ENCODE results near the gene TMOD2.

TMOD2 gene

DNA sequence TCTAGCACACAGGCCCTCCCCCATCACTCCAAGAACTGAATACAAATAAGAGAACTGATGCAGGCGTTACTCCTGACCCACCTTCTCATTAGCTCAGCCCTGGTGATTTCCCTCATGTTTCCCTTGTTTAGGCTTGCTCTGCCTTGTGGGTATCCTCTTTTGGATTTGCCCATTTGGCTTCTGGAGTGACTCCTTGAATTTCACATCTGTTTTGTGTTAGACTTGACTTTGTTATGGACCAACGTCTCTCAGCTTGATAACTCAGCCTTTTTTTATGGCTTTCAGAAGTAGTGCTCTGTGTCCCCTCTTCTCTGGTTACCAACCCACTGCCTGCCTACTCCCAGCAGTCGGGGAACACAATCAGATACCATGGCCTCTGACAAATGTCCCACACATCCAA is 66.8 kb downstream of the TMOD2 start:
- no peak for DNase-seq (ENCODE audit: low read depth, low spot score)

DNA sequence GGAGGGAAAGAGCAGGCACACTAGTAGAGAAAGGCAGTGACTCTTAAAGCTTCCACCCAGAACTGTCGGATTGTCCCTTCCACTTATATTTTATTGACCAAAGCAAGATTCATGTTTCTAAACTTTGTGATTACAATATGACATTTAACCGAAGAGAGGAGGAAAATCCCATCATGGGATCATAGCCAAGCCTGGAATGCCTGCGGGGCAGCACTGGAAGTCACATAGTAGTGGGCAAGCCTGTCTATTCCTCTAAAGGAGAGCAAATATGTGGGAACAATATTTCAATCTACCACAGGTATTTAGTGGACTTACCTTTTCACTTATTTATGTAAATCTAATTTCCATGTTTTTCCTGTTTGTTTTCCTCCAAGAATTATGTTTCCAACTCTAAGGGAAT is 74.3 kb downstream of the TMOD2 start:
- no peak for DNase-seq (ENCODE audit: low read depth, low spot score)

DNA sequence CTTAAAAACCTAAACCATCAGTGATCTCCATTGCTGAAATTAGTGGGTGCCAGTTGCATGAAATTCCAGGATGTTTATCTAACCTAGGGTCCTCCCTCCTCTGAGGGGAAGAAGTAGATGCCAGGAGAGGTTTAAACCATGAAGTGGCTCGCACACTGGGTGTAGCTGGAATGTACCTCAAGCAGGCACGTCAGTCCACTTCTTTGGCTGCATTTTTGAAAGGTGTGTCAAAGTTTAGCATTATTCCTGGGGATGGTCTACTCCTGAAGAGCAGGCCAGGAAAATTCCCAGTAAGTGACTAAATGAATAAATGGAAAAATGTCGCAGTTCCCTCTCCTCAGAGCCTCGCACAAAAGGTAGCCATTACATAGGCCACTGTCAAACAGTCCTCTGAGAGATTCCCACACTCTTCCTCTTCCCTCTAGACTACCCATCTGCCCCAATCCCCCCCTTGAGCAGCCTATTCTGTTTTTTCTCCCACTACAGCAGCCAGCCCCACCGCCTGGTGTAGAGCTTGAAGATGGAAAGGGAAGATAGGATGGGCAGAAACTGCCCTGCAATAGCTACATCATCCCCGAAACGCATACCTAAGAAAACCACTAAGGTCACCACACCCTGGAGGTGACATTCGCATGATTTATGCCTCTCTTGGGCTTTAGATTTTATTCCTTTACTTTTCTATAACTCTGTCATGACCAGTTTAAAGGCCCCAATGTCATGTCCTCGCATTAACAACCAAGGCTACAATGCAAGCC is 77.4 kb downstream of the TMOD2 start:
- peak; percentile 73 for DNase-seq (ENCODE audit: low read depth, low spot score)

DNA sequence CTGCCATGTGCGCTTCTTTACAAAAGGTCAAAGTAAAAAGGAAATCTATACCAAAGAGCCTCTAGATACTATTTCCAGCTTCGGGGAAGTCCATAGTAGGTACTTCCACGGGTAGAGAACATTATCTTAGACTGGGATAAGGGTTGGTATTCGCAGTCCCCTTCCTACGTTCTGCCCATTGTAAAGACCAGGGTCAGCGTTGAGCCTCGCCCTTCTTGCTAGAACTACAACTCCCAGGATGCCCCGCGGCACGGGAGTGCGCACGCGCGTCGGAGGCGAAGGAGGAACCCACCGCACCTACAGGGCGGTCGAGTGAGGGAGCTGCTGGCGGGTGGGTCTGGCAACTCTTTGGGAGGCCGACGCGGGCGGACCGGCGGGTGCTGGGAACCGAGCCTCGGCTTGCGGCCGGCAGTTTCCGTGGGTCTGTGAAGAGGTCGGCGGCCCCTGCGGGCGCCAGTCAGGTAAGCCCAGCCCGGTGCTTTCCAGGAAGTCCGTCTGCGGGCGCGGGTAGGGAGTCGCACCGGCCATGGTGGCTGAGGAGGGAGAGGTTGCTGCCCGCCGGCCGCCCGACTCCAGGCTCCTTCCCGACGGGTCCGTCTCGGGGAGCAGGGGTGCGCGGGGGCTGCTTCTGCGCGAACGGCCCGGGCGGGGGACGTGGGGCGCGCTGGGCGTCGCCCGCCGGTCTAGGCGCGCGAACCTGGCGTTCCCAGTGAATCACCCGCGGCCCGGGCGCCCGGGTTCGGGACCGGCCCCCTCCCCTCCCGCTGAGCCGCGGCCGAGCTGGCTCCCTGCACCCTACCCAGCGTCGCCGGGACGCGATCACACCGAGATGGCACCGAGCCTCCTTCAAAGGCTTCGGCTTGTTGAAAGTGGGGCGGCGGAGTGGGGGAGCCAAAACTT is 78.2 kb downstream of the TMOD2 start, which contains the start of gene TMOD3:
Gene TMOD3 (plus strand): TSS at position 278 of the 900 bp plus-strand sequence. CDS start 33,232 bp downstream, outside the sequence.
- DNase-seq (ENCODE audit: low read depth, low spot score), result peak; percentile 97

DNA sequence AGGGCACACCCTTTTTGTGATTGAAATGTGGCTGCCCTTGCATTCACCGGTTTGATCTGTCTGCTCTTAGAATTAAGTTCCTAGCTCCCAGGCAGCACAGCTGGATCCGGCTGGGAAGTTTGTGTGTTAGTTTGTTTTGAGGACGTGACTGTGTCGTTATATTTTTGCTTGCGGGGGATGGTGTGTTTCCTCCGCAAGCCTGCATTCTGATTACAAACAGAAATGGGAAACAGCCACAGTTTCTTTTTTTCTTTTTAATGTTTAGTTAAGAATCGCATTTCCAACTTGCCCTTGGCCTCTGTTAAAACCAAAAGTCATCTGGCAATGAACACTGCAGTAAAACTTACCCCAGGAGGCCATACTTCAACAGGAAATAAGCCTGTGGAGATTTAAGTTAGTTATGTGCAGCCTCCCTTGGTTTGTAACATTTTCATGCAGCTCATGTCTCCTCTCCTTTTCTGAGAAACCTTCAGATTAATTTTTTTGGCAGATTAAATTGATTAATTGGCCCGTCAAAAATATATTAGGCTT is 78.9 kb downstream of the TMOD2 start:
- no peak for DNase-seq (ENCODE audit: low read depth, low spot score)

DNA sequence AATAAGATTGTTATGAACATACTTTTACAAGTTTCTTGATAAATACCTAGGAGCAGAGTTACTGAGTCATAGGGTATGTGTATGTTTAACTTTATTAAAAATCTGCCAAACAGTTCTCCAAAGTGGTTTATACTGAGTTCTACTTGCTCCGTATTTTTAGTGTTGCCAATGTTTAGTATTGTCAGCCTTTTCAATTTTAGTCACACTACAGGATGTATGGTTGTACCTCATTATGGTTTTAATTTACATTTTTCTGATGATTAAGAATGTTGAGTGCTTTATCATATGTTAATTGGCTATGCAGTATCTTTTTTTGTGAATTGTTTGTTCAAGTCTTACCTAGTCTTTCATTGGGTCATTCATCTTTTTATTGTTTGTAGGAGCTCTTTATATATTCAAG is 82.4 kb downstream of the TMOD2 start:
- no peak for DNase-seq (ENCODE audit: low read depth, low spot score)

DNA sequence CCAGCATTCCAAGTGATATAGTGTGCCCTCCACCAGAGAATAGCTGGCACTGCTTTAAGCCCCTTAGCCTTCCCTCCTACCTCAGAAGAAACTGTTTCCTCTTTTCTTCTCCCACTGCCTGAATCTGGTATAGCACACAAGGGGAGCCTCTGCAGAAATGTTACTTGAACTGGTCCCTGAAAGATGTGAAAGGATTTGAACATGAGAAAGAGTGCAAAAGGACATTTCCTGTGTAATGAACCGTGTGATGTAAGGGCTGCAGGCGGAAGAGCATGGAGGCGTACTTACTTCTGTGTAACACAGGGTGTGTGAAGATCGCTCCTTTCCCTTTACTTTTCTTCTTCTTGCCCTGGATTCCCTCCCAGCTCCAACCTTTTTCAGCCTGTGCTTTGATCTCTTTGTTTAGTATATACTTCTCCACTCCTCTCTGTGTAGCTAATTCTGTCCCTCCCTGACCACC is 86.4 kb downstream of the TMOD2 start:
- peak; percentile 32 for DNase-seq (ENCODE audit: low read depth, low spot score)

DNA sequence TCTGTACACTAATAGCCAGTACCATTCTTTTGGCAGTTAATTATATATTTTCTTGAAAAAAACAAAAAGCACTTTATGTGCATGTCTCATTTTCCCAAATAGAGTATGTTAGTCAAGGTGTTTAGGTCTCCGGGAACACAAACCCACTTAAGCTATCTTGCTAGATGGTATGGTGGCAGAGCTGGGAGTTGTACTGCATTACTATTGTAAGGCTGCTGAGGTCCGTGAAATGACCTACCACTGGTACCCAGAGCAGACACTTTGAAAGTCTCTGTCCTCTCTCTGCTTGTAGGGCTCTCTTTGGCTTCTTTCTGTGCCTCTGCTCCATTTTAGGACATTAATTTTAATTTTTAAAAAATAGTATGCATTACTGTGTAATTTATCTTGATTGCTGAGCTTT is 86.9 kb downstream of the TMOD2 start:
- DNase-seq (ENCODE audit: low read depth, low spot score), result no peak

DNA sequence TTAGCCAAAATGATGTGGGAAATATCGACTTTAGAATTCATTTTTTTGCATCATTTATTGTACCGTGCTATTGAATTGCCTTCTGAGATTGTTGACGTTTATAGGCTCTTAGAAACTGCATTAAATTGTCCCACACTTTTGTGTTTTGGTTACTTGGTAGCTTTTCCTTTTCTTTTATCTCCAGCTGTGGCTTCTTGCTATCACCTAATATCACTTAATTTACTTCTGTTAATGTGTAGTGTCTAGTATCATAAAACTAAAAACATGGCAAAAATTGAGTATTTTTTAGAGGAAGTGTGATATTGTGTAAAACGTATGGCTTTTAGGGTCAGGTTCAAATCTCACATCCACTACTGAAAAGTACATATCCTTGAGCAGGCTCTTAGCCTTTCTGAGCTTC is 89.3 kb downstream of the TMOD2 start:
- no peak for DNase-seq (ENCODE audit: low read depth, low spot score)

DNA sequence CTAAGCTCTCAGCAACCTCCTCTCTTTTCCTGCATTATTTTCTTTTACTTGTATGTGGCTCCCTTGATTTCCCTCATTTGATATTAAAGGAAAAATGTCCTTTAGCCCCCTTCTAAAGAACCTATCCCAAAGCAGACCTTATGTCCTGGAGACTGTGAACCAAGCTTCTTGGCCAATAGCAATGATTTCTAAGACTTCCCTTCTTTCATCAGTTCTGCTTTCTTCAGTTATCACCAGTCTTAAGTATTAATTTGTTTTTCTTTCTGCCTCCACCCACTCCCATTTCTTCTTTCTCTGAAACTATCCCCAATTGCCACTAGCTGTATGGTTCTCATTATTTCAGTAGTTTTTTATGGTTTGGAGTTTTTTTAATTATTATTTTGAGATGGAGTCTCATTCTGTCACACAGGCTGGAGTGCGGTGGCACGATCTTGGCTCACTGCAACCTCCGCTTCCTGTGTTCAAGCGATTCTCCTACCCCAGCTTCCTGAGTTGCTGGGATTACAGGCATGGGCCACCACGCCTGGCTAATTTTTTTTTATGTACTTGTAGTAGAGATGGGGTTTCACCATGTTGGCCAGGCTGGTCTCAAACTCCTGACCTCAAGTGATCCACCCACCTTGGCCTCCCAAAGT is 90.1 kb downstream of the TMOD2 start:
- DNase-seq (ENCODE audit: low read depth, low spot score), result no peak

DNA sequence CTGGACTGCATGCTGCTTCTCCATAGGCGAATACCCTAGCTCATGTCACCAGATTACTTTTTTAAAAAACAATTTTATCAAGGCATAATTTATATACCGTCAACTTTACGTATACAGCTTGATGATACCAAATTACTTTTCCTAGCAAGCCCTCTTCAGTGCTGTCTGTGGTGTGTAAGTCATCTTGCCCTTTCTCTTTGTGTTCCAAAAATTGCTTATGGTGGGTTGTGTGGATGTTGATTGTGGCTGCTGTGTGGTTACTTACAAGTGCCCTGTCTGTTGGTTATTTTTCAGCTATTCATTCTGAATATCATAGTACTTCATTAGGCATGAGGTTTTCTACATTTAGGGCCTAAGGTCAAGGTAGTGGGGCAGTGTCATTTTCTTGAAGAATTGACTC is 90.9 kb downstream of the TMOD2 start:
- DNase-seq (ENCODE audit: low read depth, low spot score), result no peak

DNA sequence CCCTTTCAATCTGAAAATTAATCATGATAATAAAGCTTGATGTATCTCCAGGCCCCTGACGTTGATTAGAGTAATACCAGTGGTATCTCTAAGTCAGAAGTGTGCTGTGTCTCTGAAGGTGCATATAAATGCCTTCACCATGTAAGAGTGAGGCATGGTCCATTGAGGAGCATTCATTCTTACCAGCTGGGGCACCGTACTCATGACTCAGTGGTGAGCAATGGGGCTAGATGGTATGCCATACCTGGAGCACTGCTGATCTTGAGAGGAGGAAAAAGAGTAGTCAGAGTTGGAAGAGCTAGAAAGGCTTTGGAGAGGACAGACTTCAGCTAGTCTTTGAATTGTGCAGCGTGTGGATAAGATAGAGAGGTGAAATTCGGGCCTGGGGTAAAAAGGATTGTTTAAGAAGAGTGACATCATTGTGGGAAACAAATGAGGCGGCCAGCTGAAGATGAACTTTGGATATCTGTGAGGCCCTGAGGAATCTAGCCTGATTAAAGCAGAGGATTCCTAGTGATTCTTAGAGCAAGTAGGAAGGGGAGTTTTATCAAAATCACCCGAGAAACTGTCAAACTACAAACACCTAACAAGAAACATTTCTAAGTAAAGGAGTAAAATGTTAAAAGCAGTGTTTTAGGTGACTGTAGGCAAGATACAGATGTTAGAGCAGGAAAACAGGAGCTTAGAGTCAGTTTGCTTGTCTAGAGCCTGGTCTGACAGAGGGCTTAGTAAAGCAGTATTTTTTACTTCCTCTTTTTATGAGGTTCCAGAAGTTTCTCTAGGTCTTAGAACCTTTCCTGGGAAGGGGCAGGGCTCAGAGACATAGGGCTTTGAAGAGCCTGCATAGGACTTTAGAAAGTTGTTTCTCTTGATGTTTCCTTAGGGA is 91.7 kb downstream of the TMOD2 start:
- DNase-seq (ENCODE audit: low read depth, low spot score), result peak; percentile 63

DNA sequence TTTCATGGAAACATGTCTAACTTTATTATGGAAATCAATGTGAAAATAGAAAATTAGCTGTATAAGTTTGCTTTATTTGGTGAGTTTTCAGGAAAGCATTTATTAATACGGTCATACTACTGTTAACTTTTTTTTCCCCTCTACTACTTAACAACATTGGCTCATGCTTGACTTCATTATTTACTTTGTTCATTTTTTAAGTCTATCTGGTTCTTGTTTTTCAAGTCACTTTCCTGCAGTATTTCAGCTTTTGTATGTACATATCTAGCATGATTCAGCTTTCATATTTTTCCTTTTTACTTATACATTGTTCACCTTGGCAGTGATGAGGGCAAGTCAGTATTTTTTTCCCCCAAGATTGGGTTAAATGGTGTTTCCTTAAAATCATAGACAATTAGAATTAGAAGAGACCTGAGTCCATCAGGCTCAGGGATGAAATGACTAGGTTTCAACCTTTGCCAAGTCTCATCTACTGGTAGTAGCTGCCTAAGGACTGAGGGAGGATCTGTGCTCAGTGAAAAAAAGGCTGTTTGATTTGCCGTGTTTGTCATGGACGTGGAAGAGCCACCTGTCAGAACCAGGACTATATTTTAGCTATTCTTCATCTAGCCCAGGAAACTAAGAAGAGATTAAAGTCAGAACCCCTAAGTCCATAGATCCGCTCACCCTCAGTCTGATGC is 93.5 kb downstream of the TMOD2 start:
- no peak for DNase-seq (ENCODE audit: low read depth, low spot score)

DNA sequence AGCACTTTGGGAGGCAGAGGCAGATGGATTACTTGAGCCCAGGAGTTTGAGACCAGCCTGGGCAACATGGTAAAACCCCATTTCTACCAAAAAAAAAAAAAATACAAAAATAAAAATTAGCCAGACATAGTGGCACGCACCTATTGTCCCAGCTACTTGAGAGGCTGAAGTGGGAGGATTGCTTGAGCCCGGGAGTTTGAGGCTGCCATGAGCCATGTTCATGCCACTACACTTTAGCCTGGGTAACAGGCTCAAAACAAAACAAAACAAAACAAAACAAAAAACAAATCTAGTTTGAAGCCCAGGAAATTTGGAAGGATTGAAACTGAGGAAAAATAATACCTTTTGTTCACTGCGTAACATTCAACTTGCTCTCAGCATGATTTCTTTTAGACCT is 94.7 kb downstream of the TMOD2 start:
- DNase-seq (ENCODE audit: low read depth, low spot score), result no peak

DNA sequence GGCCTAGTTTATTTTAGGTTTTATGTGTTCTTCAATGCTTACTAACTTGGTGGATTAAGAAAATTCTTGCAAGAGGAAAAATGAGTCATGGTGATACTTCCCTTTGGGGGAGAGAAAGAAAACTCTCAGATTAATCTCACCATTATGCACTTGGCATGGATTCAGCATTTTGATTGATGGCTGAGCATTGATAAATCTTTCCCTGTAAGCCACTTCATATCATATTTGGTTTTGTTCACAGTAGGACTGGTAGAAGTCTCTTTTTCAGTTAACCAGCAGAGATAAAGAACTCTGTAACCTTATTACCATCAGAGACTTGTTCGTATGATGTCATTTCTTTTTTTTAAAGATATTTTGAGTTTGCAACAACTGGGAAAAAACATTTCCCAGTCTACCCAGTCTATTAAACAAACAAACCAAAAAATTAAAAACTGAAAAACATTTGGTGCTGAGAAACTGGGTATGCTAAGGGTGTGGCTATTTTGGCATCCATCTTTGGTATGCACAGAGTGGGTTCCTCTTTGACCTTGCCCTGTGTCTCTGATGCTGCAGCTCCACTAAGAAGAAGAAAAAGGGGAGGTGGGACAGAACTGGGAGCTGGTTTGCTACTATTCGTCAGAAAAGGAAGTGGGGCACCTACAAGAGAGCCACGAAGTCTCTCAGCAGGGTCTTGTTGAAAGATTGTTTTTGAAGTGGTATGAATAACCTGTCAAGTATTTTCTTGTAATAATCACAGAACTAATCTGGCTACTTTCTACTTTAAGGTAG is 95.2 kb downstream of the TMOD2 start:
- DNase-seq (ENCODE audit: low read depth, low spot score), result peak; percentile 66

DNA sequence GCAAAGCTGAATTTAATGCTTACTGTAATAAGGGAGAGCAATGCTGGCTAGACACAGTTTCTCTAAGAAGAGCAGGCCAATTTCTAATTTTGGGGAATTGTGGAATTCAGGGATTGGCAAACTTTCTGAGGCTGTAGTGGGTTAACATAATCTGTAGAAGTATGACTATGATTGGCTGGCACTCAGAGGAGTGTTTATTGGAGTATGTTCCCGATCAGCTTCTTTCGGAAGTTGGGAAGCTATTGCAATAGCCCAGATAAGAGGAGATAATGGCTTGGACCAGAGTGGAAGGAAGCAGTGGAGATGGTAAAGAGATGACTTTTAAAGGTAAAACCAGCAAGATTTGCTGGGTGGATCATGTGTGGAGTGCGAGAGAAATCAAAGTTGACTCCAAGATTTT is 97.4 kb downstream of the TMOD2 start:
- DNase-seq (ENCODE audit: low read depth, low spot score), result no peak

DNA sequence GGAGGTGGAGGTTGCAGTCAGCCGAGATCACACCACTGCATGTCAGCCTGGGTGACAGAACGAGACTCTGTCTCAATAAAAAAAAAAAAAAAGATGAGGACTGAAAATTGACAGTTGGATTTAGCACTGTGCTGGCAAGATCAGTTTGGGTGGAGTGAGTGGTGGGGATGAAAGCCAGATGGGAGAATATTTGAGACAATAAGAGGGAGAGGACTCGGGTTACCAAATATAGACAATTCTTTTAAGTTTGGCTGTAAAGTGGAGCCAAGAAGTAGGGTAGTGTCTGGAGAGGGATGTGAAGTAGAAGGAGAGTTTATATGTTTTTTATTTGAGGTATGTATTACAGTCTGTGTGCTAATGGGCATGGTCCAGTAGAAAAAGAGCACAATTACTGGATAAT is 98.5 kb downstream of the TMOD2 start:
- DNase-seq (ENCODE audit: low read depth, low spot score), result no peak

DNA sequence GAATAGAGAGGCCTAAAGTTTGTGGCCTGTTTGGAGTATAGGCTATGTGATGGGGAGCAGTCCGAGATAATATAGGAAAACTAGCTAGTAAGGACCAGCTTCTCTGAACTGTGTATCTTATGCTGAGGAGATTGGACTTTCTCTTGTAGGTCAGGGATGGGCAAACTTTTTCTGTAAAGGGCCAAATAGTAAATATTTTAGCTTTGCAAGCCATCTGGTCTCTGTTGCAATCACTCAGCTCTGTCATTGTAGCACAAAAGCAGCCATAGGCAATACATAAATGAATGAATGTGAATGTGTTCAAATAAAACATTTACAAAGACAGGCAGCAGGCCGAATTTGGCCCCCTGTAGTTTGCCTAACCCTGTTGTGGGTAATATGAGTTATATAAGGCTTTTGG is 102.6 kb downstream of the TMOD2 start:
- DNase-seq (ENCODE audit: low read depth, low spot score), result no peak

DNA sequence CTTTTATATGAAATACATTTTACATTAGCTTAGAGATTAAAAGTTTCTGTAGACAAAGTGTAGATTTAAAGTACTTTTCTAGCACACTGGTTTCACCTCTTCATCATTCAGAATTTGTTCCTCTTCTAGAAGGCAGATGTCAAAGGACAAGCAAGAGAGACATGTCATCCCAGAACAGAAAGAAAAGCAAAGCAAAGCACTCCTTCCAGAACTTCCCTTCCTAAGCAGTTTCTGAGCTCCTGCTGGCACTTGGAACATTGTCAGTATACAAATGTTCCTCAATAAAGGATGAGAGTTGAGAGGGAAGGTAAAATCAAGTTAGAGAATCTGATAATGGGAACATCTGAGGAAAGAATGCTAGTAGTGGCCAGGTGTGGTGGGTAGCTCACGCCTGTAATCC is 104.2 kb downstream of the TMOD2 start:
- DNase-seq (ENCODE audit: low read depth, low spot score), result no peak

All from astrocyte of the hippocampus (primary cell).